Stimulated activated CD4-positive, alpha-beta T cell treated with anti-CD3 and anti-CD28 coated beads, Interleukin-2, amount 100 ng/mL, for 24 hours (primary cell): Measurements from ENCODE around the gene MXI1.
A peak's percentile ranks its signal among the peaks of the same experiment; 100 is the strongest.

Experiments
- DNase-seq, 2 donors: peaks; one replicate each; pipeline ENCODE4 v3.0.0-alpha.2; 2020

MXI1 gene

GRCh38 chr10:110216240-110216639 is 8.8 kb downstream of the MXI1 start:
- no peak for DNase-seq

GRCh38 chr10:110216942-110217661 is 9.7 kb downstream of the MXI1 start:
- no peak for DNase-seq

- no peak for DNase-seq
Measured at GRCh38 chr10:110217662-110218008, 10.2 kb downstream of the MXI1 start.

- no peak for DNase-seq
Measured at GRCh38 chr10:110218632-110219031, 11.2 kb downstream of the MXI1 start.

- DNase-seq = no peak
Measured at GRCh38 chr10:110219884-110220283, 12.5 kb downstream of the MXI1 start.

GRCh38 chr10:110220398-110220797 is 13.0 kb downstream of the MXI1 start:
- no peak for DNase-seq

- DNase-seq = no peak
Measured at GRCh38 chr10:110221044-110221720, 13.8 kb downstream of the MXI1 start.

GRCh38 chr10:110221721-110222261 is 14.4 kb downstream of the MXI1 start:
- peak; percentile 78 to 80 for DNase-seq

- no peak for DNase-seq
Measured at GRCh38 chr10:110222641-110223297, 15.4 kb downstream of the MXI1 start.

- DNase-seq = no peak
Measured at GRCh38 chr10:110223298-110223925, 16.0 kb downstream of the MXI1 start.

GRCh38 chr10:110224992-110225391 is 17.6 kb downstream of the MXI1 start:
- no peak for DNase-seq

GRCh38 chr10:110225441-110225755 is 18.0 kb downstream of the MXI1 start:
- no peak for DNase-seq

GRCh38 chr10:110225756-110226542 is 18.5 kb downstream of the MXI1 start:
- DNase-seq = peak; percentile 86 to 87

- DNase-seq = peak; percentile 87 to 88
Measured at GRCh38 chr10:110226543-110226925, 19.1 kb downstream of the MXI1 start.

GRCh38 chr10:110226926-110227641 is 19.7 kb downstream of the MXI1 start:
- DNase-seq = peak; percentile 79

- DNase-seq = no peak
Measured at GRCh38 chr10:110228066-110228465, 20.7 kb downstream of the MXI1 start.

- no peak for DNase-seq
Measured at GRCh38 chr10:110229155-110229554, 21.8 kb downstream of the MXI1 start.

GRCh38 chr10:110233846-110234245 is 26.4 kb downstream of the MXI1 start:
- no peak for DNase-seq

GRCh38 chr10:110237894-110238480 is 30.6 kb downstream of the MXI1 start:
- no peak for DNase-seq

- no peak for DNase-seq
Measured at GRCh38 chr10:110239892-110240291, 32.5 kb downstream of the MXI1 start.

- no peak for DNase-seq
Measured at GRCh38 chr10:110241407-110241806, 34.0 kb downstream of the MXI1 start.

GRCh38 chr10:110241841-110242240 is 34.4 kb downstream of the MXI1 start:
- DNase-seq = no peak
